Nephron progenitor cell (in vitro differentiated cells): ENCODE measurements around the gene GATAD2B.

Experiments used
- DNase-seq: peaks from one replicate; pipeline ENCODE4 v3.0.0; 2021
- H3K27ac Mint-ChIP-seq: 2 replicates; pipeline ENCODE4 v1.8.0; 2021; ENCODE audit warnings: mild to moderate bottlenecking, moderate library complexity, mixed read lengths
- H3K27me3 Mint-ChIP-seq: 2 replicates; pipeline ENCODE4 v1.8.0; 2021; ENCODE audit warnings: mild to moderate bottlenecking, low read depth, mixed read lengths; ENCODE audit not compliant: poor library complexity
- H3K36me3 Mint-ChIP-seq: 2 replicates; pipeline ENCODE4 v1.8.0; 2021; ENCODE audit warnings: low read depth, mixed read lengths
- H3K4me1 Mint-ChIP-seq: 2 replicates; pipeline ENCODE4 v1.8.0; 2021; ENCODE audit warnings: mixed read lengths
- H3K4me3 Mint-ChIP-seq: 2 replicates; pipeline ENCODE4 v1.8.0; 2021; ENCODE audit warnings: mild to moderate bottlenecking, moderate library complexity, mixed read lengths
- H3K9me3 Mint-ChIP-seq: 2 replicates; pipeline ENCODE4 v1.8.0; 2021; ENCODE audit warnings: mild to moderate bottlenecking, moderate library complexity, mixed read lengths
- TF ChIP-seq, protein P1 (sequence below): fragments of 200-600 bp; sonication (generic); IDR thresholded peaks from 2 replicates; pipeline ENCODE4 v1.5.0; 2021; ENCODE audit warnings: antibody characterized with exemption

Gene GATAD2B

DNA sequence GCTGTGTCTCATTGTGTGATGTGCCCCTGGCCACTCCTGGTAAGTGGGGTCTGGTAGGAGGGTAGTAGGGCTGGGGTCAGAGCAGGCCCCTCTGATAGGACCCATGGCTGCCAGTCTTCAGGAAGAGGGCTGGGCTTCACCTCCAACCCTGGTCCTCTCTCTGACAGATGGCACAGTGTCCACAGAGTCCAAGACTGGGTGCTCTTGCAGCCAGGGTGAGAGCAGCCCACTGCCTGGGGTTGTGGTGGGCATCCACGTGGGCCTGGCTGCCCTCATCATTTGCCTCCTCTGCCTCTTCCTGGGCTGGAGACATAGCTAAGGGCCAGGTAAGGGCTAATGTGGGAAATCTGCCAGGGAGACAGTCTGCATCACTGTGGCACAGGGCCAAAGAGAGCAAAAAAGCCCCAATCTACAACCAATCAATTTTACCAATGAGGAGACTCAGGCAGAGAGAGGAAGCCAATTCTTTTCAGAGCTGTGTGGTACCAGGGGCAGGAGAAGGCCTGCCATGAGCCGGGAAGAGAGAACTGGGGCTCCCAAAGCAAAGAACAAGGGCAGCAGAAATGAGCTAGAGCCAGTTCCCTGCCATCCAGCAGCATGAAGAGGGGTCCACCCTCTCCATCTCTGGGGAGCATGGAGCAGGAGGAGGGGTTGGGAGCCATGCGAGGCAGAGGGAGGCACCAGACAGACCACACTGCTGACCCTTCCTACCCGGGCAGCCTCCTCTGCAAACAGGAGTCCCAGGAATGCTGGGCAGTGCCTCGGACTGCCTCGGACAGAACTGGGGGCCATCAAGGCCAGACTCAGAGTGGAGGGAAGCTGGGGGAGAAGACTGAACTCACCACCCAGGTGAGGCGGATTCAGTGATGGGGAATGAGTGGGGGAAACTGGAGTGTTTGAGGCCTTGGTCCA is 120.7 kb downstream of the GATAD2B start:
- TF ChIP-seq, protein P1, sequence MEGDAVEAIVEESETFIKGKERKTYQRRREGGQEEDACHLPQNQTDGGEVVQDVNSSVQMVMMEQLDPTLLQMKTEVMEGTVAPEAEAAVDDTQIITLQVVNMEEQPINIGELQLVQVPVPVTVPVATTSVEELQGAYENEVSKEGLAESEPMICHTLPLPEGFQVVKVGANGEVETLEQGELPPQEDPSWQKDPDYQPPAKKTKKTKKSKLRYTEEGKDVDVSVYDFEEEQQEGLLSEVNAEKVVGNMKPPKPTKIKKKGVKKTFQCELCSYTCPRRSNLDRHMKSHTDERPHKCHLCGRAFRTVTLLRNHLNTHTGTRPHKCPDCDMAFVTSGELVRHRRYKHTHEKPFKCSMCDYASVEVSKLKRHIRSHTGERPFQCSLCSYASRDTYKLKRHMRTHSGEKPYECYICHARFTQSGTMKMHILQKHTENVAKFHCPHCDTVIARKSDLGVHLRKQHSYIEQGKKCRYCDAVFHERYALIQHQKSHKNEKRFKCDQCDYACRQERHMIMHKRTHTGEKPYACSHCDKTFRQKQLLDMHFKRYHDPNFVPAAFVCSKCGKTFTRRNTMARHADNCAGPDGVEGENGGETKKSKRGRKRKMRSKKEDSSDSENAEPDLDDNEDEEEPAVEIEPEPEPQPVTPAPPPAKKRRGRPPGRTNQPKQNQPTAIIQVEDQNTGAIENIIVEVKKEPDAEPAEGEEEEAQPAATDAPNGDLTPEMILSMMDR, result no peak
- H3K4me3 Mint-ChIP-seq, result no peak overlapping the region
- no peak for DNase-seq
- no peak overlapping the region for H3K27ac Mint-ChIP-seq
- H3K9me3 Mint-ChIP-seq, result no peaks in the 10 kb centered on the region
- H3K36me3 Mint-ChIP-seq, result peaks cover 32% of the 10 kb centered on the region
- peaks cover 23% of the 10 kb centered on the region for H3K4me1 Mint-ChIP-seq
- no peaks in the 10 kb centered on the region for H3K27me3 Mint-ChIP-seq

DNA sequence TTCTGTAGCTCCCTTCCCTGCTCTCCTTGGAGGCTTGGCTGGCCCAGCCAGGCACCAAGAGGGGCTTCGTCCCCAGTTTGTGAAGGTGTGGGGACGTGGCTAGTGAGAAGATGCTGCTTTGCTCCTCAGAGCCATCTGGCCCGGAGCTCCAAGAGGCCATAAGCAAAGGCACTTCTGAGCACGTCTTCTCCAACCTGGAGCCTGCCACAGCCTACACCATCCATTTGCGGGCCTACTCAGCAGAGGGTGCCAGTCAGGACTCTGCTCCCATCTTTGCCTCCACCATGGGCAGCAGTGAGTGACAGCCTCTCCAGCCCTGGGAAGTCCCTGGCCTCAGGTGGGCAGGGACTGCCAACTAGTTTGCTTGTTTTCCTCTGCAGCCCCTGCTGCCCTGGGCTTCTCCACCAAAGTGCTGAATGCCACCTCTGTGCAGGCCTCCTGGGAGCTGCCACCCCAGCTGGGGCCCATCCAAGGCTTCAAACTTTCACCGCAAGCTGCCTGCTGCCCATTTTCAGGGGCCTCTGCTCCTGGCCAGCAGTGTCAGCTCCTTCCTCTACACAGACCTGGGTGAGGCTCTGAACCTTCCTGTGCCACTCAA is 121.6 kb downstream of the GATAD2B start:
- no peaks in the 10 kb centered on the region for H3K27me3 Mint-ChIP-seq
- peak overlapping the region; percentile 85 for H3K27ac Mint-ChIP-seq
- no peaks in the 10 kb centered on the region for H3K9me3 Mint-ChIP-seq
- no peak for DNase-seq
- H3K36me3 Mint-ChIP-seq, result peaks cover 26% of the 10 kb centered on the region
- no peak overlapping the region for H3K4me3 Mint-ChIP-seq
- TF ChIP-seq, protein P1, result no peak
- peaks cover 30% of the 10 kb centered on the region for H3K4me1 Mint-ChIP-seq

- no peaks in the 10 kb centered on the region for H3K27me3 Mint-ChIP-seq
- DNase-seq, result no peak
- no peaks in the 10 kb centered on the region for H3K9me3 Mint-ChIP-seq
- H3K4me3 Mint-ChIP-seq, result no peak overlapping the region
- peaks cover 23% of the 10 kb centered on the region for H3K36me3 Mint-ChIP-seq
- H3K4me1 Mint-ChIP-seq, result peaks cover 32% of the 10 kb centered on the region
- peak overlapping the region; percentile 85 for H3K27ac Mint-ChIP-seq
- TF ChIP-seq, protein P1, result no peak
These were observed 122.3 kb downstream of the GATAD2B start for GRCh38 chr1:153800516-153800915.

- TF ChIP-seq, protein P1, result no peak
- Mint-ChIP-seq H3K9me3 (no peaks in the 10 kb centered on the region), H3K4me1 (peaks cover 39% of the 10 kb centered on the region), H3K4me3 (no peak overlapping the region), H3K27ac (peak overlapping the region; percentile 73), H3K27me3 (no peaks in the 10 kb centered on the region), H3K36me3 (peaks cover 20% of the 10 kb centered on the region)
- no peak for DNase-seq
These were observed 123.0 kb downstream of the GATAD2B start for GRCh38 chr1:153799566-153800465.

GRCh38 chr1:153799016-153799415 is 123.8 kb downstream of the GATAD2B start:
- no peak overlapping the region for H3K4me3 Mint-ChIP-seq
- DNase-seq, result no peak
- no peaks in the 10 kb centered on the region for H3K27me3 Mint-ChIP-seq
- peak overlapping the region; percentile 45 for H3K27ac Mint-ChIP-seq
- peaks cover 47% of the 10 kb centered on the region for H3K4me1 Mint-ChIP-seq
- H3K36me3 Mint-ChIP-seq, result peaks cover 14% of the 10 kb centered on the region
- TF ChIP-seq, protein P1, result no peak
- no peaks in the 10 kb centered on the region for H3K9me3 Mint-ChIP-seq
